Measurements from ENCODE around the gene TRIP10.
"Not testable (repeated sequence)": the region's sequence is repeated elsewhere in the genome, so short reads cannot be mapped to it uniquely, and the experiment has no call there.

TRIP10 gene

DNA sequence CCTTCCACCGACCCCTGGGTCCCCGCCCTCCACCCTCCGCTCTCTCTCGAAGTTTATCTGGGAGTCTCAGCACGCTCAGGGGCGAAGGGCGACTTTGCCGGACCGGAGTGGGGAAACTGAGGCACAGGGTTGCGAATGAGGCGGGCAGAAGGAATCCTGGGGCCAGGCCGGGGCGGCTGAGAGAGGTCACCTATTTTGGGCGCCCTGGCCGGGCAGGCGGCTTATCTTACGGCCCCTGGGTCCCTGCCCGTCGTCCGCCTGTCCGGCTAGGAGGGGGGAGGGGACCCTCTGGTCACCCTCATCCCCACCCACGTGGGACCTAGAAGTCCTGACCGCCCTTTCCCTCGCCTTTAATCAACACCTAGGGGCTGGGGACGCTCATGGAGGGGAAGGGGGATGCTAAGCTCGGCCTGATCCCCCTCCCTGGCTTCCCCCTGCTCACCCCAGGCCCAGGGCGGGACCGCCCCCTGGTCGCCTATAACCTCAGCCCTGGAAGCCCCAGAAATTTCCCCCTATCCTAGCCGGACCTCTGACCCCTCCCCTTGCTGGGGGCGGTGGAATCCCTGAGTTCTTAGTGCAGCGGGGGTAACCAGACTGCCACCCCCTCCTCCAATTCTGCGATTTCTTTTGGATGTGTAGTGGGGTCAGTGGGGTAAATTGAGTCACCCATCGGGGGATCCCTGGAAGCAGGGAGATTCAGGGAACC is 556 bp downstream of the TRIP10 start:
- DNase-seq (ENCODE audit: low read depth in 1 of 2, low spot score in 1 of 2) = no peak

DNA sequence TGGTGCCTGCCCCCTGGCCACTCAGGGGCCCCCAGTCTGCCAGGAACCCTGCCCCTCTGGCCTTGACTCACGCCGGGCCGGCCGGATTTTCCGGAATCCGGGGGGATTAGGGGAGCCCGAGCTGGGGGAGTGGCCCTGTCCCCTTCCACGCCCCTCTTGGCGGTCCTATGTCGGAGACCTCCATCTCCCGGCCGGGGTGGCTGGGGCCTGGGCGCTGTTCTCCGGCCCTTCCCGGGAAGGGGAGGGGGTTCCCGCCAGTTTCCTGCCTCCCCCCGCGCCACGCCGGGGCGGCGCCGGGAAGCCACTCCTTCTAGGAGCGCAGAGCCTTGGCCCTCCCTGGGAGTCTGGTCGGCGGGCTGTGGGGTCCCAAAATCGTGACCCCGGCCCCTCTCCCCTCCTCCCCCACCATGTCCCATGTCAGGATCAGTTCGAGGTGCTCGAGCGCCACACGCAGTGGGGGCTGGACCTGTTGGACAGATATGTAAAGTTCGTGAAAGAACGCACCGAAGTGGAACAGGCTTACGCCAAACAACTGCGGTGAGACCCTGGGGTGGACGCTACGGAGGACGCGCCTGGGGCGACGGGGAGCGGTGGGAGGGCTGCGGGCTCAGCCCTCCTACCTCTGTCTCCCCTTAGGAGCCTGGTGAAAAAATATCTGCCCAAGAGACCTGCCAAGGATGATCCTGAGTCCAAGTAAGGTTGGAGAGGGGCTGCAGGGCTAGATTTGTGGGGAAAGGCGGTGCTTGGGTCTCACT is 1.3 kb downstream of the TRIP10 start:
- no peak for DNase-seq (ENCODE audit: low read depth in 1 of 2, low spot score in 1 of 2)

DNA sequence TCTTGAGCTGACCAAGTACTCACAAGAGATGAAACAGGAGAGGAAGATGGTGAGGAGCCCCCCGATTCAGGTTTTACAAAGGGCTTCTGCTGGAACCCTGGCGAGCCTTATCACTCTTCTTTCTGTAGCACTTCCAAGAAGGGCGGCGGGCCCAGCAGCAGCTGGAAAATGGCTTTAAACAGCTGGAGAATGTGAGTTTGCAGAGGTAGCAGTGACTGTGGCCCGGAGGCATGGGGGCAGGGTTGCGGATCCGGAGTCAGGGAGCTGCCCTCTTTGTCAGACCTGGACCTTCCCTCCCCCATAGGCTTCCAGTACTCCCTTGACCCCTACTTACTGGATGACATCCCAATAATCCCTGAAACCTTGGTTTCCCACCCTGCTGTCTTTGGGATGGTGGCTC is 3.6 kb downstream of the TRIP10 start:
- DNase-seq (ENCODE audit: low read depth in 1 of 2, low spot score in 1 of 2) = no peak

DNA sequence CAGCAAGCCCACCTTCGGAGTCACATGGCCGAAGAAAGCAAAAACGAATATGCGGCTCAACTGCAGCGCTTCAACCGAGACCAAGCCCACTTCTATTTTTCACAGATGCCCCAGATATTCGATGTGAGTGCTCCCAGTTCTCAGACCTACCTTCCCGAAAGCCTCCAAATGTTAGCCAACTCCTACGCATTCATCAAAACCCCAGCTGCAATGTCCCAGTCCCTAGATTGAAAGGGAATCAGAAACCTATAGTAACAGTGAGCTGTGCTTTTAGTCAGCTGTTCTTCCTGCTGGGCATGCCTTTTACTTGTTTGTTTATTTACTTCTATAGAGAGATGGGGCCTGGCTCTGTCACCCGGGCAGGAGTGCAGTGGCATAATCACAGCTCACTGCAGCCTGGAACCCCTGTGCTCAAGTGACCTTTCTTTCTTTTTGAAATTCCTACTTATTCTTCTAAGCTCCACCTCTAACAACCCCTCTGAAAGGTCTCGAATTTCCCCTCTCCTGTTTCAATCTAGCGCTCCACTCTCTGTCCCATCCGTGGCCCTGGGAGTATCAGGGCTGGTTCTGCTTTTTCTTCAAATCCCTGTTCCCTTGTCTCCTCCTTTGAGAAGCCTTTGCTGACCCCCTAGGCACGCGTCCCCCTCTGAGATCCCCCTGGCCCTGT is 4.4 kb downstream of the TRIP10 start:
- DNase-seq (ENCODE audit: low read depth in 1 of 2, low spot score in 1 of 2) = no peak

DNA sequence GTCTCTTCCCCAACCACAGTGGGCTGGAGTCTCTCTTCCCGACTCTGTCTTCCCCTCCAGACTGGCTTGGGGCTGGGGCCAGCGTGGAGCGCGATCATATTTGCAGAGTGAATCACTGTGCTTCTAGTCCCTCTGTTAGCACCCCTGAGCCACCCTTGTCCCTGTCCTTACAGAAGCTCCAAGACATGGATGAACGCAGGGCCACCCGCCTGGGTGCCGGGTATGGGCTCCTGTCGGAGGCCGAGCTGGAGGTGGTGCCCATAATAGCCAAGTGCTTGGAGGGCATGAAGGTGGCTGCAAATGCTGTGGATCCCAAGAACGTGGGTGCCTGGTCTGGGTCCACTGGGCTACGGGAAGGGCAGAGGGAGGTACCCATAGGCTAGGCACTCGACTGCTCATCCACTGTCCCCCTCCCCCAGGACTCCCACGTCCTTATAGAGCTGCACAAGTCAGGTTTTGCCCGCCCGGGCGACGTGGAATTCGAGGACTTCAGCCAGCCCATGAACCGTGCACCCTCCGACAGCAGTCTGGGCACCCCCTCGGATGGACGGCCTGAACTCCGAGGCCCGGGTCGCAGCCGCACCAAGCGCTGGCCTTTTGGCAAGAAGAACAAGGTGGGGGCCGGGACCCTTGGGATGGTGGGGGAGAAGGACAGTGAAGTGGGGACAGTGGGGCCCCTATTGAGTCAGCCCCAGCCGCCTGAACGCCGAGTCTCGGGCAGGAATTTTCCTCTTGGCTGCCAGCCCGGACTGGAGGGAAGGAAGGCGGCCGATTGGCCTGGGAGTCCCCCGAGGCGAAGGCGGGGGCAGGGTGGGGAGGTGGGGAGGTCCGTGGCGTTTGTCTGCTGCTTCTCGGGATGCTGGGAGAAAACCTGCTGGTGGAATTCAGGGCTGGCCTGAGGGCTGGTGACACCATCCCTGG is 5.2 kb downstream of the TRIP10 start:
- no peak for DNase-seq (ENCODE audit: low read depth in 1 of 2, low spot score in 1 of 2)

DNA sequence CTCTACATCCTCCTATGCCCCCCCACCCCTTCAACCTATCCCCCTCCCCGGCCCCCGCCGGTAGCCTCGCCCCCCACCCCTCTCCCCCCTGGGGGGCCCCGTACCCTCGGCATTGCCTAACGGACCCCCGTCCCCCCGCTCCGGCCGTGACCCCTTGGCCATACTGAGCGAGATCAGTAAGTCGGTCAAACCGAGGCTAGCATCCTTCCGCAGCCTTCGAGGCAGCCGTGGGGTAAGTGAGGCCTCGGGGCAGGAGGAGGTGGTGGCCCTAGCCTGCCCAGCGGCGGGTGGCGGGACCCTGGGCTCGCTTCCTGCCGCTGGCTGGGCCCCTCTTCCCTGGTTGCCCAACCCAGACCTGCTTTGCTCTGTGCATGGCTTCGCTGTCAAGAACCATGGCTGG is 6.5 kb downstream of the TRIP10 start:
- DNase-seq (ENCODE audit: low read depth in 1 of 2, low spot score in 1 of 2) = no peak

DNA sequence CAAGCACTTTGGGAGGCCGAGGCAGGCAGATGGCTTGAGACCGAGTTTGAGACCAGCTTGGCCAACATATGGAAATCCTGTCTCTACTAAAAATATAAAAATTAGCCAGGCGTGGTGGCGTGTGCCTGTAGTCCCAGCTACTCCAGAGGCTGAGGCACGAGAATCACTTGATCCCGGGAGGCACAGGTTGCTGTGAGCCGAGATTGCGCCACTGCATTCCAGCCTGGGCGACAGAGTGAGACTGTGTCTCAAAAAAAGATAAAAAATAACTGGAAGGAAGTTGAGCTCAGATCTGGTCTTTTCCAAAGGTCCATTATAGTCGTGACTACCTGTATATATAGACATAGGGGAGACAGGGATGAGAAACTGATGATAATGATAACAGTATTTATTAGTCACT is 9.1 kb downstream of the TRIP10 start:
- not testable (repeated sequence) for DNase-seq (ENCODE audit: low read depth in 1 of 2, low spot score in 1 of 2)

DNA sequence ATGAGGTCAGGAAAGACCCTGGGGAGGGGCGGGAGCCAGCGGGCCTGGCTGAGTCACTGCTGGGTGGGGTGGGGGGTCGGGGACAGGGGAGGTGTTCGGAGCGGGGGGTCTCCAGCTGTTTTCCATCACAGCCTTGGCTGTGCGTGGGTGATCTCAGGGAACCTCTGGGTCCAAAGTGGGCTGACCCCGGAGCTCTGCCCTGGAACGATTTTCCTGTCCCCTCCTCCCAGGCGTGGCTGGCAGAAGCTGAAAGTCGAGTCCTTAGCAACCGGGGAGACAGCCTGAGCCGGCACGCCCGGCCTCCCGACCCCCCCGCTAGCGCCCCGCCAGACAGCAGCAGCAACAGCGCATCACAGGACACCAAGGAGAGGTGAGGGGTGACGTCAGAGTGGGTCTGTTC is 10.6 kb downstream of the TRIP10 start:
- no peak for DNase-seq (ENCODE audit: low read depth in 1 of 2, low spot score in 1 of 2)

DNA sequence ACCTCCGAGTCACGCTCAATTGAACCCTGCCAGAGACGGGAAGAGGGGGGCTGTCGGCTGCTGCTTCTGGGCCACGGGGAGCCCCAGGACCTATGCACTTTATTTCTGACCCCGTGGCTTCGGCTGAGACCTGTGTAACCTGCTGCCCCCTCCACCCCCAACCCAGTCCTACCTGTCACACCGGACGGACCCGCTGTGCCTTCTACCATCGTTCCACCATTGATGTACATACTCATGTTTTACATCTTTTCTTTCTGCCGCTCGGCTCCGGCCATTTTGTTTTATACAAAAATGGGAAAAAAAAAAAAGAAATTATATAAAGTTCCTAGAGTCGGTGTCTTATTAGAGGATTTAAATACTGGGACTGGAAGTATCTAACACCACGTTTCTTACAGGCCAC is 11.7 kb downstream of the TRIP10 start:
- no peak for DNase-seq (ENCODE audit: low read depth in 1 of 2, low spot score in 1 of 2)

DNA sequence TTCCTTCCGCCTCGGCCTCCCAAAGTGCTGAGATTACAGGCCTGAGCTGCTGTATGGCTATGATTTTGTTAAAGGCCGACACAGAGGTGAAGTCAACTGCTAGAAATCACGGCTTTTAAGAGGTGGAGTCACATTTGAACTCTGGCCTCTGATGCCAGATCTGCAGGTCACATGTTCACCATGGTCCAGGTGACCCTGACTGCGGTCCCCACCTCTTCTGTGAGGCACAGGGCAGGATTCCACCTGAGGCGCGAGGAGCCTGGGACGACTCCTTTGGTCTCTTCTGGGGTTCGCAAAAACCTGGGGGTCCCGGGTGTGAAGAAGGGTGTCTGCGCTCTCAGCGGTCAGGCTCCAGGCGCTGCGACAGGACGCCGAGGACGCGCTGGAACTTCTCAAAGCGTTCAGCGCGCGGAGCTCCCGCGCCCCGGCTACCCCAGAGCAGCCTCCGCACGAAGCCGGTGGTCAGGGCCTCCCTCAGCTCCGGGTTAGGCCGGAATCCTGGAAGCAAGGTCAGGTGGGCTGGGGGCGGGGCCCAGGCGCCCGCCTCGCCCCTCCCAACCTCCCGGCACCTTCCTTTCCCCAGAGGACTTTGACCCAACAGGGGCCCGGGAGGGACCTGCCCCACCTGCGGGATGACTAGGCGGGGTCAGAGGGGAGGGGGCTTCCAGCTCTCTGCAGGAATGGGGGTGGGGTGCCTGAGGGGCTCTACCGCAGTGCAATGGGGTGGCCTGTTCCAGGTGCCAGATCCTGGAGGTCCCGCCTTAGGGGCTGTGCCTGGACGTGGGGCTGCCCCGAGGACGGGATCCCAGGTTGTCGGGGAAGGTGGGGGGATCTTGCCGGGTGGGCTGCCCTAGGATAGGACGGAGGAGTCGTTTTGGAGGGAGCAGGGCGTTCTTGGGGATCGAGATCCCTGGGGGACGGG is 13.0 kb downstream of the TRIP10 start:
- no peak for DNase-seq (ENCODE audit: low read depth in 1 of 2, low spot score in 1 of 2)

DNA sequence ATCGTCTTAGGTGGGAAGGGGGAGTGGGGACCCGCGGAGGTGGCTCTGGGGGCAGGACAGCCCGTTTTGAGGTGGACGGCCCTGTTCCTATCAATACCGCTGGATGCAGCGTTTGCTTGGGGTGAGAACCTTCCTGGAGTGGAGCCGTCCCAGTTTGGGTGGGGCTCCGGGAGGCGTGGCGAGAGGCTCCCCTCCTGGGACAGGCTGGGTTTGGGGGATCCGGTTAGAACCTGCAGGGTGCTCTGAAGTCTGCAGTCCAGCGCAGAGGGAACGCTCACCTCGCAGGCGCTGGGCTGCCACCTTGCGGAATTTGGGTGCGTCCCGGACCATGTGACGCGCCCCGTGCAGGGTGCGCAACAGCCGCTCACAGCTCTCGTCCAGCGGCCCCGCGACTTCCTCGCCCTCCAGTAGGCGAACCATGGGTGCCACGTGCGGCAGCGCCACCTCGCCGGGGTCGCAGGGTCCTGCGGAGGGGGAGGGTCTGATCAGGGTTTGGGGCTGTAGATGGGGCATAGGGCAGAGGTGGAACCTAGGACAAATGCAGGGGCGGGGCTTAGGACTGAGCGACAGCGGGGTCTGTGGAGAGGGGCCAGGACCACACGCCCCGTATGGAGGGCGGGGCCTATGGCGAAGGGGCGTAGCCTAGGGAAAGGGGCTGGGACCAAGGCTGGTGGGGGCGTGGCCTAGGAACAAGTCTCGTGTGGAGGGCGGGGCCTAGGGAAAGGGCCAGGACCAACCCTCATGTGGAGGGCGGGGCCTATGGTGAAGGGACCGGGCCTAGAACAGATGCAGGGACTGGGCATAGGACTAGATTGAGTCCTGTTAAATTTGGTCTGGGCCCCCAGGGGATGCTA is 13.9 kb downstream of the TRIP10 start:
- DNase-seq (ENCODE audit: low read depth in 1 of 2, low spot score in 1 of 2) = peak; percentile 55 to 75

DNA sequence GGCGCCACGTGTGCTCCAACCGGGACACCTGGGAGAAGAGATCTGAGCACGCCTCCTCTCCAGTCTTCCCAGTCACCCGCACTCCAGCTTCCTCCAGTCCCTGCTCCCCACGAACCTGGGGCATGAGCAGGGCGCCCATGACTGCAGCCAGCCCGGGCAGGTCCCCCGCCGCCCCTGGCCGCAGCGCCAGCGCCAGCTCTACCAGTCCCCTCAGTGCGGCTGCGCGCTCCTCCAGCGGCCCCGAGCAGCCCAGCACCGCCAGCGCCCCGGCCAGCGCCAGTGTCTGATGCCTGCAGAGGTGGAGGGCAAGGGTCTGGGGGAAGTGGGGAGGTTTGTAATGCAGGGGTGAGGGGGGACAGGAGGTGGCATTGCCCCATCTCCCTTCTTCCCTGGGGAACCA is 14.7 kb downstream of the TRIP10 start:
- no peak for DNase-seq (ENCODE audit: low read depth in 1 of 2, low spot score in 1 of 2)

DNA sequence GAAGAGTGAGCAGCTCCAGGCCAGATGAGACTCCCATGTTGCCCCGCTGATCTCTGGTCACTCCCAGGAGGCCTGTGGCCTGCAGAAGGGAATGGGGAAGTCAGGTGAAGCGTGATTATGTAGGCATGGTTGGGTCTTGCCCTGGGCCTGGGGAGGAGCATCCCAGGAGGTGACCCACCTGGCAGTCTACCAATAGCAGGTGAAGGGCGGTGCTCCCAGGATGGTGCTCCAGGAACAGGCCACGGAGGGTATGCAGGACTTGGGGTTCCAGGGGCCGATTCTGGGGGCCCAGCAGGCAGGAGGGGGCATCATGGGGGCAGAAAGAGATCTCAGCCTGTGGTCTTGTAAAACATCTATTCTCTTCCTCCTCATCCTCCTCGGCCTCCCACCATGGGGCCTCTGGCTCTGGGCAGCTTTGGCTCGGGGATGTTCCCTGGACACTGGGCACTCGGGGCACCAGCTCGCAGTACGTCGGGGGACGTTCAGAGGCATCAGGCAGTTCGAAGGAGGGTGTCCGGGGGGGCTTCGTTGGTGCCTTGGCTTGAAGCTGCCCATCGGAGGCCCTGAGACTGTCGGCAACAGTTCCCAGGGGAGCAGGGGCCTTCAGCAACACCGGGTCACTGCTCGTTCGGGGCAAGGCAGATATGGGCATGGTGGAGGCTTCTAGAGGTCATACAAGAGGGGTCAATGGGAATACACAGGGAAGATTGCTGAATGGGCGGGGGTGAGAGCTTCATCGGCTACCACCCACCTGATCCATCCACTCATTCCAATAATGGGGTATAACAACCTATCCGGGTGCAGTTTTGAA is 15.4 kb downstream of the TRIP10 start:
- DNase-seq (ENCODE audit: low read depth in 1 of 2, low spot score in 1 of 2) = no peak

DNA sequence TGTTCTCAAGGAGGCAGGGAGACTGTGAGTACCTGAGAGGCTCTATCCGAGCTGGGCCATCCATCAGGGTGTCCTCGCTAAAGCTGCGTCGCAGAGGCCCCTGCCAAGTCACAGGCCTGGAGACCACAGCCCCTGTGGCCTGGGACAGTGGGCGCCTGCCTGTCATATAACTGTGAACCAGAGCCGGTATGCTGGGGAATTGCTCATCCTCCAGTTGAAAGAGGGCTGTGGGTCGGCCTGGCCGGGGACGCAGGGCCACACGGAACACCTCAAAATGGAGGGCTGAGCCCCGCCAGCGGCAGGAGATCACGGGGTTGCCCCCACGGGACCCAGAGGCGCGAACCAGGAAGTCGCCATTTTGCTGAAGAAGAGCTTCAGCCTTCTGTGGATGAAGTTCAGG is 21.1 kb downstream of the TRIP10 start:
- DNase-seq (ENCODE audit: low read depth in 1 of 2, low spot score in 1 of 2) = no peak

DNA sequence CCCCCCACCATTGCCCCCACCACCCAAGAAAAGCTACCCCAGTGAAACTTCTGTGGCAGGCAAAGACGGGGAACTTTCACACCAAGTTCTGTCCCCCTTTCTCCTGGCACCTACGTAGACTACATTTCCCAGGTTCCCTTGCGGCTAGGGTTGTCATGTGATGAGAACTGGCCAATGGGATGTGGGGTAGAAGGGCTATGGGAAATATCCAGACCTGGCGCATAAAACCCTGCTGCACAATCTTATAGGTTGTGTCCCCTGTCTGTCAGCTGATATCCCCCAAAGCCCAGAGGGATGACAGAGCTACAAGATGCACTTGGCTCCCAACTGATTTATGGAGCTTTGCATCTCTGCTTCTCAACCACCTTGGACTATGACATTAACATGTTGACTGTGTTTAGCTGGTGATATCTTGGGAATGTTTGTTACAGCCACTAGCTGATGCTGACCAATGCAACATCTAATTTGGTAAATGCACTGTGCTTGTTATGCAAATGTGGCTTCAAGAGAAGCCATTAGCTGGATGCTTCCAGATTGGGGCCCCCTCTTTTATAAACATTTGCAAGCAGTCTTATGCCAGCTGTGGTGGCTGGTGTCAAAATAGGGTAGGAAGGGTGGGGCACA is 21.7 kb downstream of the TRIP10 start:
- no peak for DNase-seq (ENCODE audit: low read depth in 1 of 2, low spot score in 1 of 2)

DNA sequence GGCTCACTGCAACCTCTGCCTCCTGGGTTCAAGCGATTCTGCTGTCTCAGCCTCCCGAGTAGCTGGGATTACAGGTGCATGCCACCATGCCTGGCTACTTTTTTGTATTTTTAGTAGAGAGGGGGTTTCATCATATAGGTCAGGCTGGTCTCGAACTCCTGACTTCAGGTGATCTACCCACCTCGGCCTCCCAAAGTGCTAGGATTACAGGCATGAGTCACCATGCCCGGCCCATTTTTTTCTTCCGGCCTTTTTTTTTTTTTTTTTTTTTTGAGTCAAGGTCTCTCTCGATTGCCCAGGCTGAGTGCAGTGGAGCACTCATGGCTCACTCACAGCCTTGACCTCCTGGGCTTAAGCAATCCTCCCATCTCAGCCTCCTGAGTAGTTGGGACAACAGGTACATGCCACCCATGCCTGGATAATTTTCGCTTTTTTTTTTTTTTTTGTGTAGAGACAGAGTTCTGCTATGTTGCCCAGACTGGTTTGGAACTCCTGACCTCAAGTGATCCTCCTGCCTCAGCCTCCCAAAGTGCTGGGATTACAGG is 22.8 kb downstream of the TRIP10 start:
- DNase-seq (ENCODE audit: low read depth in 1 of 2, low spot score in 1 of 2) = not testable (repeated sequence)

DNA sequence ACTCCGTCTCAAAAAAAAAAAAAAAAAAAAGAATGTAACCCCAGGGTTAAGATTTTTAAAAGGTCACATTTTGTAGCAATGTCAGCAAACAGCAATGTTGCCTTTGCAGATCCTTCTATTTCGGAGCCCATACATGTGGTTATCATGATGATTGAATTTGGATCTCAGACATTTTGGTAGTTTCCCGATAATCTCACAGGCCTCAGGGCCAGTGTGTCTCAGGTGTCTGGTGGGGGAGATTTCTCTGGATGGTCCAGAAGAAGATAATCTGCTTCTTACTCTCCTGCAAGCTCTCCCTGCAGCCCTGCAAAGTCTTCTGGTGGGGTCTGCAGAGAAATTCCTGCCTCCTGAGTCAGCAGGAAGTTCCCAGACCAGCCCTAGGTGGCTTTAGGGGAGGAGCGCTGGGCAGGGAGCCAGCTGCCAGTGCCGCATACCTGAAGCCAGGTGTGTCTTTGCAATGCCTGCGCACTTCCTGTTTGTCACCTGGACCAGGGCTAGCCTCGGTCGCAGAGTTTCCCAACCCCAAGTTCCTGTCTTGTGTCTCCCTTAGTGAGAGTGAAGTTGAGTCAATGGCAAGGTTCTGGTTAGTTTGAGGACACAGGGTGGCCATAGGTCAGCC is 26.4 kb downstream of the TRIP10 start:
- no peak for DNase-seq (ENCODE audit: low read depth in 1 of 2, low spot score in 1 of 2)

Measured in stimulated activated CD4-positive, alpha-beta T cell treated with anti-CD3 and anti-CD28 coated beads, Interleukin-15, amount 100 ng/mL, for 1 hour (primary cell).